AG04450 (cell line): ENCODE measurements around the gene ROBO3. TPM values are rescaled to one million over a fixed set of nuclear protein-coding genes. Genes with fewer than 3 reads are reported as not detected.

Experiments
- CTCF ChIA-PET: fragments of 300-600, 350-600 bp; formaldehyde crosslinking; extraction: SDS; loops from one replicate; lab custom pipeline; 2022; ENCODE audit warnings: antibody characterized with exemption, inconsistent platforms; lab: Charles Lee
- POLR2A ChIA-PET: fragments of 350-600 bp; formaldehyde crosslinking; extraction: SDS; loops from one replicate; lab custom pipeline; 2021; ENCODE audit warnings: antibody characterized with exemption, inconsistent platforms; lab: Yijun Ruan, JAX
- DNase-seq: peaks from one replicate; pipeline ENCODE4 v3.0.0-alpha.2; 2011; ENCODE audit warnings: low read depth, low spot score
- H3K27ac ChIP-seq: one replicate; pipeline ENCODE4 v1.5.1; 2012; ENCODE audit warnings: low read depth, low read length, control low read depth
- H3K27me3 ChIP-seq: one replicate; pipeline ENCODE4 v1.6.0; 2012; ENCODE audit warnings: low read length; ENCODE audit not compliant: control insufficient read depth, insufficient read depth
- H3K4me3 ChIP-seq: 2 replicates; pipeline ENCODE4 v1.5.1; 2011; ENCODE audit warnings: mild to moderate bottlenecking, low read depth, low read length, control low read depth
- H3K9me3 ChIP-seq: 2 replicates; pipeline ENCODE4 v1.5.1; 2012; ENCODE audit warnings: low read length; ENCODE audit not compliant: control insufficient read depth, insufficient read depth
- polyA plus RNA-seq: library from polyadenylated mRNA; depleted of rRNA; stranded (reverse); fragments of >200 nt; gene quantifications from 2 replicates; pipeline ENCODE4 v1.2.3, GENCODE V29; 2011
- TF ChIP-seq, protein P1 (sequence below): IDR thresholded peaks from 2 replicates; pipeline ENCODE4 v1.5.1; 2011; ENCODE audit warnings: low read depth, low read length, control low read depth, inconsistent platforms

Gene ROBO3
- polyA plus RNA-seq, 1 experiment: 28.9 TPM

DNA sequence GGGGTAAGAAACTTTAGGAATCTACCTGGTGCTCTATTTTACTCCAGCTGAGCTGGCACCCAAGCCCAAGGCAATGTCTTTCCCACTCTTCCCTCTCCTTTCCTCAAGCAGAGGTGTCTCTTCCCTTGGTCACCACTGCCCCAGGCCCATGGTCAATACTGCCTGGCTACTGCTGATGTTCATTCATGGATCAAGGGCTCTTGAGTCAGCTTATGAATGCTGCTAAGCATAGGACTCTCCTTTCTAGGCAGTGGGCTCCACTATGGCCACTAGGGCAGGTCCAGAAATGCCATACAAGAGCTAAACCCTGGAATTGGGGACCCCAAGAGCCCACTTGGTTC, 51.1 kb downstream of the ROBO3 start:
- H3K27ac ChIP-seq: peak overlapping the region; percentile 75
- CTCF ChIA-PET: interaction anchor here (1.2 to 2.3 kb wide), 3 partner anchors 16 to 40 kb away, joined by 4 to 11 read pairs (median 9); partner anchors contain the start of gene HEPACAM

GRCh38 chr11:124917115-124917637, 51.9 kb downstream of the ROBO3 start:
- DNase-seq: peak; percentile 80
- H3K9me3 ChIP-seq: peaks cover 2% of the 10 kb centered on the region
- H3K27ac ChIP-seq: peak overlapping the region; percentile 75
- ChIA-PET POLR2A (interaction anchor here (1.0 to 1.5 kb wide), 5 partner anchors 16 to 41 kb away, joined by 4 to 16 read pairs (median 8); partner anchors contain the start of genes CCDC15, HEPACAM and ROBO4), CTCF (interaction anchor here (0.7 to 2.3 kb wide), 5 partner anchors 9 to 50 kb away, joined by 3 to 11 read pairs (median 6); partner anchors contain the start of gene HEPACAM)
- no peak overlapping the region for H3K4me3 ChIP-seq
- H3K27me3 ChIP-seq: no peaks in the 10 kb centered on the region
- TF ChIP-seq, protein P1, sequence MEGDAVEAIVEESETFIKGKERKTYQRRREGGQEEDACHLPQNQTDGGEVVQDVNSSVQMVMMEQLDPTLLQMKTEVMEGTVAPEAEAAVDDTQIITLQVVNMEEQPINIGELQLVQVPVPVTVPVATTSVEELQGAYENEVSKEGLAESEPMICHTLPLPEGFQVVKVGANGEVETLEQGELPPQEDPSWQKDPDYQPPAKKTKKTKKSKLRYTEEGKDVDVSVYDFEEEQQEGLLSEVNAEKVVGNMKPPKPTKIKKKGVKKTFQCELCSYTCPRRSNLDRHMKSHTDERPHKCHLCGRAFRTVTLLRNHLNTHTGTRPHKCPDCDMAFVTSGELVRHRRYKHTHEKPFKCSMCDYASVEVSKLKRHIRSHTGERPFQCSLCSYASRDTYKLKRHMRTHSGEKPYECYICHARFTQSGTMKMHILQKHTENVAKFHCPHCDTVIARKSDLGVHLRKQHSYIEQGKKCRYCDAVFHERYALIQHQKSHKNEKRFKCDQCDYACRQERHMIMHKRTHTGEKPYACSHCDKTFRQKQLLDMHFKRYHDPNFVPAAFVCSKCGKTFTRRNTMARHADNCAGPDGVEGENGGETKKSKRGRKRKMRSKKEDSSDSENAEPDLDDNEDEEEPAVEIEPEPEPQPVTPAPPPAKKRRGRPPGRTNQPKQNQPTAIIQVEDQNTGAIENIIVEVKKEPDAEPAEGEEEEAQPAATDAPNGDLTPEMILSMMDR: no peak

More for the DNA sequence above, 51.1 kb downstream of the ROBO3 start:
- Histone ChIP-seq H3K27me3 (no peaks in the 10 kb centered on the region), H3K9me3 (peaks cover 7% of the 10 kb centered on the region), H3K4me3 (no peak overlapping the region)
- TF ChIP-seq, protein P1: no peak
- DNase-seq: no peak
- POLR2A ChIA-PET: interaction anchor here (1.0 to 1.5 kb wide), 4 partner anchors 18 to 40 kb away, joined by 4 to 16 read pairs (median 10); partner anchors contain the start of genes CCDC15, HEPACAM and ROBO4

DNA sequence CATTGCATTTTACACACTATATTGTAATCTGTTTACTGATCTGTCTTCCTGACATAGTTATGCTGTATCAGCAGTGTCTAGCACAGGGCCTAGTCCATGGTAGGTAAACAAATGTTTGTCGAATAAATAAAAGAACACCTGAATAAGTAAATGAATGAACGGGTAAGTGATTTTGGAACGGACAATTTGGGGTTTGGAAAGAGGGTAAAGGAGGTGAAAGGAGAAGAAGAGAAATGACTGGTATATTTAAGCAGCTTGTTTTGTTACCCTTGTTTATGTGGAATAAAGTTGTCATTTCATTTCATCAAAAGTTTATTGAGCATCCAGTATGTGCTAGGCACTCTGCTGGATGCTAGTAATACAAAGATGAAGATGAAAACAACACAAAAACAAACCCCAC, 53.7 kb downstream of the ROBO3 start, which contains the start of gene HEPN1:
Gene HEPN1, plus strand, starts transcription at position 301 of the 400 bp plus-strand sequence.
- Histone ChIP-seq H3K27me3 (no peaks in the 10 kb centered on the region), H3K27ac (no peak within 1 kb of the TSS), H3K4me3 (no peak within 1 kb of the TSS), H3K9me3 (peaks cover 4% of the 10 kb centered on the region; the same call in 1 of the 2 replicates)
- DNase-seq: no peak
- ChIA-PET POLR2A (no interaction called here), CTCF (interaction anchor here (1.0 to 2.7 kb wide), 2 partner anchors 43 to 53 kb away, joined by 3 to 16 read pairs; no protein-coding TSS in a partner anchor)
- TF ChIP-seq, protein P1: no peak

DNA sequence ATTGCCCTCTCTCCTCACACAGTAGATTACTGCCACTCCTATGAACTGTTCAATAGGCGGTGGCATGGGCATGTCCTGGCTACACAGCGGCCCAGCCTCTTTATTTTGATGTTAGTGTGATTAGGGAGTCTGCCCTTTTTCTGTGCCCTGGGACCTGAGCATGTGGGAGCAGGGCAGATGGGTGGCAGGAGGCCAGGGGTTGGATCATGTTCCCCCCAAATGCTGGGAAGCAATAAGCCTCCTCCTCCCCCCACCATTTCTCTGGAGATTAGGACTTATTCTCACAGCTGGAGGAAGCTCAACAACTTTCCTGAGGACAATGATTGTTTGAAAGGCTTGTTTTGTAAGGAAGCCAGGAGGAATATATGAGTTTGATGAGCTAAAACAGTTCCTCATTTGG, 54.7 kb downstream of the ROBO3 start:
- no peak for DNase-seq
- ChIA-PET POLR2A (interaction anchor here (1.3 to 1.9 kb wide), 3 partner anchors 15 to 44 kb away, joined by 3 to 14 read pairs (median 8); no protein-coding TSS in a partner anchor), CTCF (interaction anchor here (0.6 to 2.7 kb wide), 4 partner anchors 26 to 513 kb away, joined by 3 to 16 read pairs (median 4); no protein-coding TSS in a partner anchor)

More for the DNA sequence above, 54.7 kb downstream of the ROBO3 start:
- Histone ChIP-seq H3K27me3 (no peaks in the 10 kb centered on the region), H3K4me3 (no peak overlapping the region), H3K9me3 (peaks cover 4% of the 10 kb centered on the region; the same call in 1 of the 2 replicates), H3K27ac (no peak overlapping the region)
- TF ChIP-seq, protein P1: no peak
